ENCODE data around the gene ZNF184.

Gene ZNF184

GRCh38 chr6:27495386-27496135 is 22.7 kb upstream of the ZNF184 start:
- Mint-ChIP-seq H3K9me3 (no peaks in the 10 kb centered on the region), H3K36me3 (peaks cover 6% of the 10 kb centered on the region), H3K4me1 (peaks cover 13% of the 10 kb centered on the region), H3K27me3 (peaks cover 46% of the 10 kb centered on the region), H3K4me3 (peak overlapping the region; percentile 67), H3K27ac (no peak overlapping the region)
- ATAC-seq: peak; percentile 31

- Mint-ChIP-seq H3K27ac (no peak overlapping the region), H3K4me1 (peaks cover 13% of the 10 kb centered on the region), H3K4me3 (peak overlapping the region; percentile 67), H3K36me3 (peaks cover 3% of the 10 kb centered on the region), H3K27me3 (peaks cover 40% of the 10 kb centered on the region), H3K9me3 (no peaks in the 10 kb centered on the region)
- ATAC-seq: no peak
These were observed 22.1 kb upstream of the ZNF184 start for GRCh38 chr6:27494987-27495385.

GRCh38 chr6:27494103-27494502 is 21.2 kb upstream of the ZNF184 start:
- Mint-ChIP-seq H3K27ac (no peak overlapping the region), H3K4me3 (no peak overlapping the region), H3K27me3 (peaks cover 35% of the 10 kb centered on the region), H3K4me1 (peaks cover 13% of the 10 kb centered on the region), H3K36me3 (no peaks in the 10 kb centered on the region), H3K9me3 (no peaks in the 10 kb centered on the region)
- ATAC-seq: no peak

GRCh38 chr6:27492631-27493190 is 19.8 kb upstream of the ZNF184 start:
- no peaks in the 10 kb centered on the region for H3K36me3 Mint-ChIP-seq
- peaks cover 13% of the 10 kb centered on the region for H3K4me1 Mint-ChIP-seq
- H3K4me3 Mint-ChIP-seq: no peak overlapping the region
- no peaks in the 10 kb centered on the region for H3K9me3 Mint-ChIP-seq
- H3K27me3 Mint-ChIP-seq: peaks cover 35% of the 10 kb centered on the region
- no peak for ATAC-seq
- H3K27ac Mint-ChIP-seq: no peak overlapping the region

GRCh38 chr6:27479319-27480182 is 6.6 kb upstream of the ZNF184 start:
- Mint-ChIP-seq H3K9me3 (no peaks in the 10 kb centered on the region), H3K27ac (no peak overlapping the region), H3K36me3 (no peaks in the 10 kb centered on the region), H3K4me1 (peaks cover 5% of the 10 kb centered on the region), H3K4me3 (no peak overlapping the region), H3K27me3 (no peaks in the 10 kb centered on the region)
- peak; percentile 92 for ATAC-seq

- no peak overlapping the region for H3K4me3 Mint-ChIP-seq
- ATAC-seq: peak; percentile 84
- H3K4me1 Mint-ChIP-seq: peaks cover 5% of the 10 kb centered on the region
- no peaks in the 10 kb centered on the region for H3K9me3 Mint-ChIP-seq
- no peak overlapping the region for H3K27ac Mint-ChIP-seq
- H3K36me3 Mint-ChIP-seq: no peaks in the 10 kb centered on the region
- no peaks in the 10 kb centered on the region for H3K27me3 Mint-ChIP-seq
These were observed 5.9 kb upstream of the ZNF184 start for GRCh38 chr6:27478706-27479318.

- no peaks in the 10 kb centered on the region for H3K36me3 Mint-ChIP-seq
- H3K9me3 Mint-ChIP-seq: no peaks in the 10 kb centered on the region
- peaks cover 5% of the 10 kb centered on the region for H3K4me1 Mint-ChIP-seq
- H3K27me3 Mint-ChIP-seq: no peaks in the 10 kb centered on the region
- ATAC-seq: peak; percentile 21
- H3K4me3 Mint-ChIP-seq: no peak overlapping the region
- H3K27ac Mint-ChIP-seq: no peak overlapping the region
These were observed 5.3 kb upstream of the ZNF184 start for GRCh38 chr6:27478141-27478705.

- ATAC-seq: no peak
- H3K27me3 Mint-ChIP-seq: no peaks in the 10 kb centered on the region
- no peaks in the 10 kb centered on the region for H3K9me3 Mint-ChIP-seq
- no peak overlapping the region for H3K4me3 Mint-ChIP-seq
- no peaks in the 10 kb centered on the region for H3K36me3 Mint-ChIP-seq
- peaks cover 5% of the 10 kb centered on the region for H3K4me1 Mint-ChIP-seq
- H3K27ac Mint-ChIP-seq: no peak overlapping the region
These were observed 4.6 kb upstream of the ZNF184 start for GRCh38 chr6:27477318-27478013.

- no peaks in the 10 kb centered on the region for H3K36me3 Mint-ChIP-seq
- H3K27ac Mint-ChIP-seq: no peak overlapping the region
- H3K4me1 Mint-ChIP-seq: peaks cover 18% of the 10 kb centered on the region
- ATAC-seq: no peak
- no peaks in the 10 kb centered on the region for H3K27me3 Mint-ChIP-seq
- no peaks in the 10 kb centered on the region for H3K9me3 Mint-ChIP-seq
- H3K4me3 Mint-ChIP-seq: no peak overlapping the region
These were observed 3.2 kb upstream of the ZNF184 start for GRCh38 chr6:27476090-27476489.

- Mint-ChIP-seq H3K4me3 (no peak overlapping the region), H3K27ac (no peak overlapping the region), H3K9me3 (no peaks in the 10 kb centered on the region), H3K27me3 (no peaks in the 10 kb centered on the region), H3K4me1 (peaks cover 26% of the 10 kb centered on the region), H3K36me3 (peaks cover 7% of the 10 kb centered on the region)
- no peak for ATAC-seq
These were observed 1.8 kb upstream of the ZNF184 start for GRCh38 chr6:27474672-27475071.

- Mint-ChIP-seq H3K4me3 (no peak overlapping the region), H3K4me1 (peaks cover 32% of the 10 kb centered on the region), H3K27ac (no peak overlapping the region), H3K36me3 (peaks cover 13% of the 10 kb centered on the region), H3K27me3 (no peaks in the 10 kb centered on the region), H3K9me3 (no peaks in the 10 kb centered on the region)
- no peak for ATAC-seq
These were observed 1.2 kb upstream of the ZNF184 start for GRCh38 chr6:27474172-27474465.

GRCh38 chr6:27472182-27472616 is 706 bp downstream of the ZNF184 start:
- peak; percentile 61 for ATAC-seq
- no peaks in the 10 kb centered on the region for H3K9me3 Mint-ChIP-seq
- H3K27ac Mint-ChIP-seq: peak overlapping the region; percentile 93
- peaks cover 42% of the 10 kb centered on the region for H3K4me1 Mint-ChIP-seq
- H3K4me3 Mint-ChIP-seq: peak overlapping the region; percentile 97
- H3K36me3 Mint-ChIP-seq: peaks cover 28% of the 10 kb centered on the region
- no peaks in the 10 kb centered on the region for H3K27me3 Mint-ChIP-seq

- no peaks in the 10 kb centered on the region for H3K9me3 Mint-ChIP-seq
- peaks cover 35% of the 10 kb centered on the region for H3K36me3 Mint-ChIP-seq
- peaks cover 42% of the 10 kb centered on the region for H3K4me1 Mint-ChIP-seq
- ATAC-seq: no peak
- H3K4me3 Mint-ChIP-seq: peak overlapping the region; percentile 97
- no peaks in the 10 kb centered on the region for H3K27me3 Mint-ChIP-seq
- peak overlapping the region; percentile 93 for H3K27ac Mint-ChIP-seq
These were observed 1.4 kb downstream of the ZNF184 start for GRCh38 chr6:27471365-27472115.

- peaks cover 43% of the 10 kb centered on the region for H3K36me3 Mint-ChIP-seq
- no peak overlapping the region for H3K27ac Mint-ChIP-seq
These were observed 2.9 kb downstream of the ZNF184 start for GRCh38 chr6:27470023-27470422.

More at GRCh38 chr6:27470023-27470422, 2.9 kb downstream of the ZNF184 start:
- Mint-ChIP-seq H3K9me3 (peaks cover 3% of the 10 kb centered on the region), H3K4me1 (peaks cover 45% of the 10 kb centered on the region), H3K4me3 (no peak overlapping the region), H3K27me3 (no peaks in the 10 kb centered on the region)
- no peak for ATAC-seq
